ENCODE results near the gene KCNIP4.

Gene KCNIP4

GRCh38 chr4:21815651-21816377 is 132.8 kb downstream of the KCNIP4 start:
- no peak for TF ChIP-seq CTCF (IDR thresholded peaks at IDR 0.05; ENCODE audit: low read depth, low read length, missing control alignments)
- DNase-seq (ENCODE audit: extremely low read depth, low read depth): no peak
- no peak overlapping the region for H3K4me3 ChIP-seq (replicated peaks; ENCODE audit: low read depth, low read length)

GRCh38 chr4:21811565-21811964 is 137.0 kb downstream of the KCNIP4 start:
- no peak overlapping the region for H3K4me3 ChIP-seq (replicated peaks; ENCODE audit: low read depth, low read length)
- DNase-seq (ENCODE audit: extremely low read depth, low read depth): no peak

GRCh38 chr4:21806991-21807390 is 141.6 kb downstream of the KCNIP4 start:
- no peak for DNase-seq (ENCODE audit: extremely low read depth, low read depth)
- no peak overlapping the region for H3K4me3 ChIP-seq (replicated peaks; ENCODE audit: low read depth, low read length)
- no peak for TF ChIP-seq CTCF (IDR thresholded peaks at IDR 0.05; ENCODE audit: low read depth, low read length, missing control alignments)

More at GRCh38 chr4:21811565-21811964, 137.0 kb downstream of the KCNIP4 start:
- TF ChIP-seq CTCF (IDR thresholded peaks at IDR 0.05; ENCODE audit: low read depth, low read length, missing control alignments): no peak

- no peak for TF ChIP-seq CTCF (IDR thresholded peaks at IDR 0.05; ENCODE audit: low read depth, low read length, missing control alignments)
- H3K4me3 ChIP-seq (replicated peaks; ENCODE audit: low read depth, low read length): no peak overlapping the region
- DNase-seq (ENCODE audit: extremely low read depth, low read depth): no peak
Observed at GRCh38 chr4:21802406-21802805, 146.2 kb downstream of the KCNIP4 start.

GRCh38 chr4:21801661-21802385 is 146.7 kb downstream of the KCNIP4 start:
- no peak for TF ChIP-seq CTCF (IDR thresholded peaks at IDR 0.05; ENCODE audit: low read depth, low read length, missing control alignments)
- H3K4me3 ChIP-seq (replicated peaks; ENCODE audit: low read depth, low read length): no peak overlapping the region
- no peak for DNase-seq (ENCODE audit: extremely low read depth, low read depth)

GRCh38 chr4:21795091-21795490 is 153.5 kb downstream of the KCNIP4 start:
- no peak overlapping the region for H3K4me3 ChIP-seq (replicated peaks; ENCODE audit: low read depth, low read length)
- DNase-seq (ENCODE audit: extremely low read depth, low read depth): no peak
- no peak for TF ChIP-seq CTCF (IDR thresholded peaks at IDR 0.05; ENCODE audit: low read depth, low read length, missing control alignments)
